Astrocyte of the cerebellum (primary cell): ENCODE results near the gene QSOX1.

Experiments used
- DNase-seq: peaks from one replicate; pipeline ENCODE4 v3.0.0-alpha.2; 2011; ENCODE audit warnings: low read depth
- H3K4me3 ChIP-seq: 2 replicates; pipeline ENCODE4 v1.5.1; 2011; ENCODE audit warnings: mild to moderate bottlenecking, low read depth, low read length, moderate library complexity
- in situ Hi-C: cut with HindIII; loops from 2 replicates; pipeline ENCODE4 v1.10.0; 2017; ENCODE audit warnings: low sequenced_read_pairs
- TF ChIP-seq, protein P1 (sequence below): IDR thresholded peaks from 2 replicates; pipeline ENCODE4 v1.5.1; 2012; ENCODE audit warnings: low read length, low read depth, moderate library complexity, mild to moderate bottlenecking; ENCODE audit errors: missing control alignments

QSOX1 gene, protein sequence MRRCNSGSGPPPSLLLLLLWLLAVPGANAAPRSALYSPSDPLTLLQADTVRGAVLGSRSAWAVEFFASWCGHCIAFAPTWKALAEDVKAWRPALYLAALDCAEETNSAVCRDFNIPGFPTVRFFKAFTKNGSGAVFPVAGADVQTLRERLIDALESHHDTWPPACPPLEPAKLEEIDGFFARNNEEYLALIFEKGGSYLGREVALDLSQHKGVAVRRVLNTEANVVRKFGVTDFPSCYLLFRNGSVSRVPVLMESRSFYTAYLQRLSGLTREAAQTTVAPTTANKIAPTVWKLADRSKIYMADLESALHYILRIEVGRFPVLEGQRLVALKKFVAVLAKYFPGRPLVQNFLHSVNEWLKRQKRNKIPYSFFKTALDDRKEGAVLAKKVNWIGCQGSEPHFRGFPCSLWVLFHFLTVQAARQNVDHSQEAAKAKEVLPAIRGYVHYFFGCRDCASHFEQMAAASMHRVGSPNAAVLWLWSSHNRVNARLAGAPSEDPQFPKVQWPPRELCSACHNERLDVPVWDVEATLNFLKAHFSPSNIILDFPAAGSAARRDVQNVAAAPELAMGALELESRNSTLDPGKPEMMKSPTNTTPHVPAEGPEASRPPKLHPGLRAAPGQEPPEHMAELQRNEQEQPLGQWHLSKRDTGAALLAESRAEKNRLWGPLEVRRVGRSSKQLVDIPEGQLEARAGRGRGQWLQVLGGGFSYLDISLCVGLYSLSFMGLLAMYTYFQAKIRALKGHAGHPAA

DNA sequence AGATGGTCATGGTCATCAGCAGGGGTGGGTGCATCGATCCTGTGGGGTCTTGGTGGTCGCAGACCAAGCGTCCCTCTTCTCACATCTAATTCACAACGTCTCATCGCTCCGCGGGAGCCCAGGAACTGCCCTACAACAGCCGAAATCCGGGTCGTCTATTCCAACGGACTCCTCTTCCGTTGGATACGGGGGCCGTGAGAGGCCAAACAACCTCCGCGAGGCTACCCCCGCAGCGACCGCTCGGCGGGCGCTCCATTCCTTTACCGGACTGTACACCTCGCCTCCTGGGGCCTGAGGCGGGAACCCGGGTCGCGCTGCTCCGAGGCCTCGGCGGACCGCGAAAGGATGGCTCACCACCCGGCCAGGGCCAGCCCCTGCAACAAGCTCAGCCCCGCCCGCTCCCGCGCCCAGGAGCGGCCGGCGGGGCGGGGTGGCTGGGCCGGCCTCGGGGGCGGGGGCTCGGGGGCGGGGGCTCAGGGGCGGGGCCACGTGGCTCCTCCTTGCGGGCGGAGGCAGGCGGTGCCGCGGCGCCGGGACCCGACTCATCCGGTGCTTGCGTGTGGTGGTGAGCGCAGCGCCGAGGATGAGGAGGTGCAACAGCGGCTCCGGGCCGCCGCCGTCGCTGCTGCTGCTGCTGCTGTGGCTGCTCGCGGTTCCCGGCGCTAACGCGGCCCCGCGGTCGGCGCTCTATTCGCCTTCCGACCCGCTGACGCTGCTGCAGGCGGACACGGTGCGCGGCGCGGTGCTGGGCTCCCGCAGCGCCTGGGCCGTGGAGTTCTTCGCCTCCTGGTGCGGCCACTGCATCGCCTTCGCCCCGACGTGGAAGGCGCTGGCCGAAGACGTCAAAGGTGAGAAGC lies at the start of gene QSOX1:
QSOX1 (plus strand) TSS at position 545 of the 857 bp plus-strand sequence; CDS start at position 584, 39 bp downstream.
- peak; percentile 49 for DNase-seq
- in situ Hi-C loops = no loop called here
- TF ChIP-seq, protein P1, sequence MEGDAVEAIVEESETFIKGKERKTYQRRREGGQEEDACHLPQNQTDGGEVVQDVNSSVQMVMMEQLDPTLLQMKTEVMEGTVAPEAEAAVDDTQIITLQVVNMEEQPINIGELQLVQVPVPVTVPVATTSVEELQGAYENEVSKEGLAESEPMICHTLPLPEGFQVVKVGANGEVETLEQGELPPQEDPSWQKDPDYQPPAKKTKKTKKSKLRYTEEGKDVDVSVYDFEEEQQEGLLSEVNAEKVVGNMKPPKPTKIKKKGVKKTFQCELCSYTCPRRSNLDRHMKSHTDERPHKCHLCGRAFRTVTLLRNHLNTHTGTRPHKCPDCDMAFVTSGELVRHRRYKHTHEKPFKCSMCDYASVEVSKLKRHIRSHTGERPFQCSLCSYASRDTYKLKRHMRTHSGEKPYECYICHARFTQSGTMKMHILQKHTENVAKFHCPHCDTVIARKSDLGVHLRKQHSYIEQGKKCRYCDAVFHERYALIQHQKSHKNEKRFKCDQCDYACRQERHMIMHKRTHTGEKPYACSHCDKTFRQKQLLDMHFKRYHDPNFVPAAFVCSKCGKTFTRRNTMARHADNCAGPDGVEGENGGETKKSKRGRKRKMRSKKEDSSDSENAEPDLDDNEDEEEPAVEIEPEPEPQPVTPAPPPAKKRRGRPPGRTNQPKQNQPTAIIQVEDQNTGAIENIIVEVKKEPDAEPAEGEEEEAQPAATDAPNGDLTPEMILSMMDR = no peak
- H3K4me3 ChIP-seq = peak within 1 kb of the TSS; percentile 66

DNA sequence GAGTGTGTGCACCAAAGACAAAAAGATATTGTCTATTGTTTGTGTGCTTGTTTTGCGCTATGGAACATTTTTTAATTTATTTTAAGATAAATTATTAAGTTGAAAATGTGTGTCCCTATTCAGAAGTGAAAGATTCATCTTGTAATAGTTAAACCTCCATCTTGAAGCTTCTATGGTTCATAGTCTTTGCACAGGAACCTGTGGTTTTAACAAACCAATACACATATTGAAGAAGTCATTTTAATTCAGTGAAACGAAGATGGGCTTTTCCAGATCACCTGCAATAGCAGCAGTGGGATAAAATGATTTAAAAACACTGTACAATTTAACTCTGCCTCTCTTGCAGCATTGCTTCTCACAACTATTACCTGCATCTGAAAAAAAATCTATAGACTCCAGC lies 42.6 kb upstream of the QSOX1 start:
- in situ Hi-C loops = no loop called here
- no peak for DNase-seq
- TF ChIP-seq, protein P1 = no peak
- no peak overlapping the region for H3K4me3 ChIP-seq

DNA sequence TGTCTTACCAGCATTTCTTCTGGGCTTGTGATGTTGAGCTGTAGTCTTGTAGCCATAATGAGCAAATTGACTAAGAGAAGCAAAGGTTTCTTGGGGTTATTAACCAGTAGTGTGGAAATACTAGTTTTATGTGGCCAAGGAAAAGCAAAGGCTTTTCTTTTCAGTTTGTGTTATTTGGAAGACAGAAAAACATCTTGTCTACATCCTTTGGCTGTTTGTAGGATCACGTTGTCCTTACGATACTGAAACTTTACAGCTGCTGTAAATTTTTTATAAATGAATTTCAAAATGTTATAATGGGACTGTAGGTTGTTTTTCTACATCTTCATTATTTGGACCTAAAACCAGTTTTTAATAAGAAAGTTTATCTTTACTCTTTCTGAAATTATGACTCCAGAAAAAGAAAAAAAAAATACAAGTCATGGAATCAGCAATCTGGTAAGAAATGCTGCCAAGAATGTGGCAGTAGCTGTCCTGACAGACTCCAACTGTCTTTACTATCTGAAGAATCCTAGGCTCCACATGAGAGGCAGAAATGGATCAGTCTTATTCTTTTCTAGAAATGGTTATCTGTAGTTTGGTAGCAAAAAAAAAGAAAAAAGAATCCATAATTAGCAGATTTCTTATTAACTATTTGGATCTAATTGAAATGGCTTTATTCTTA lies 41.6 kb upstream of the QSOX1 start:
- in situ Hi-C loops = no loop called here
- DNase-seq = no peak
- H3K4me3 ChIP-seq = no peak overlapping the region
- TF ChIP-seq, protein P1 = no peak

DNA sequence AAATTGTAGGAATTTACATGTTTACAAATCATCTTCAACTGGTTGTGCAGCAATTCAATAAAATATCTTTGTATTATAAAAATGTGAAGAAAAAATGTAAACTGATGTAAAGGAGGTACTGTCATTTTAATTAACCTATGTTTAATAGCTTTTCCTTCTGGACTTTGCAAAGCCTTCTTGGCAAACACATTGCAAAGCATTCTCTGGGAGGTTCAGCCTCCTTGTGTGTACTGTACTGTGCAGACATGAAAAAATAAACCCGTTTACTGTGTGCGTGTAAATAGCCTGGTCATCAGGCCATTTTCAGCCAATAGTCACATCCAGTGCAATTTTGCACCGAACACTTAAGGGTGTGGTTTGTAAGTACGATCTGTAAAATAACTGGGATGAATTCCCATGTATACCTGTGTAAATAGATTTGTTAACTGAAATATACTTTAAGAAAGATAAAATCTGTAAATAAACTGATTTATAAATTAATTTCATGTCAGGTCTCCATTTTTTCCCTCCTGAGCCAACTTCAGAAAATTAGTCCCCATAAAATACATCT lies 40.2 kb upstream of the QSOX1 start:
- H3K4me3 ChIP-seq = no peak overlapping the region
- no peak for DNase-seq
- in situ Hi-C loops = no loop called here
- TF ChIP-seq, protein P1 = no peak

DNA sequence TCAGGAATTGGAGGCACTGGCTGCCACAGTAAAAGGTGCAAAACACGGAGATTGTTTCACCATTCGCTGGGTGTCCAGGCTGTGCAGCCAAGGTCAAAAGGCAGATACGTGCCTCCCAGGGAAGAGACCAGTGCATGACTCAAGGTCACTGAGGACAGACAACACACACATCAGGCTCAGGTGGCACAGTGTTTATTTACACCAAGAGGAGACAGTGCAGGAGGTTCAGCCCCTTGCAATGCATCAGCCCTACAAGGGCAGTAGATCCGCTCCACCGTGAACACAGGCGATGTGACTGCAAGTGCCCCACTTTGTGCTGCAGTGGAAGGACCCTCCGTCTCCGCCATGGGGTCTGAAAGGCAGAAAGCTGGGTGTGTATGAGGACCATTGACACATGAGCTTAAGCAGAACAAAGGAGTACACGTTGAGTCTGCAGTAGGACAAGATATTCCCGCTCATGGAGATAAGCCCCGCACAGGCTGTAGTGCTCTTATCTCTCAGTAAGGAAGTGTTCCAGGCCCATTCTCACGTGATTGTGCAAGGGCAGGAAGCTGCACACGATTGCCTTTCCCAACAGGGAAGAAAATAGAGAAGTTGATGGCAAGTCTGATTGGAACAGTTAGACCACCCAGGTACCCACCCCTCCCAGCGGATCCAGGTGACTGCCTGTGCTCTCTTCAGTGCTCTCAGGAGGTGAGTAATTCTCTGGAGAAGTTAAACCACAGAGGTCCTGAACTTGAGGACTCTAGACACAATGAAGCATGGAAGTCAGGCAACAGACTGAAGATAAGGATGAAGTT lies 37.5 kb upstream of the QSOX1 start:
- no peak for DNase-seq
- H3K4me3 ChIP-seq = no peak overlapping the region
- TF ChIP-seq, protein P1 = no peak
- in situ Hi-C loops = no loop called here
